IMR-90 (cell line): ENCODE measurements around the gene STAG2.

Experiments used
- CEBPB ChIP-seq: IDR thresholded peaks from 2 replicates; pipeline ENCODE4 v1.6.1; 2012; ENCODE audit warnings: low read depth, low read length, improper control_type of control experiment
- CHD1 ChIP-seq: IDR thresholded peaks from 2 replicates; pipeline ENCODE4 v1.6.1; 2012; ENCODE audit warnings: low read depth, low read length, improper control_type of control experiment
- CTCF ChIP-seq: conservative IDR thresholded peaks from 2 replicates; pipeline ENCODE4 v1.5.1; 2012; ENCODE audit warnings: mild to moderate bottlenecking, low read depth, low read length, improper control_type of control experiment
- MAFK ChIP-seq: IDR thresholded peaks from 2 replicates; pipeline ENCODE4 v1.6.1; 2012; ENCODE audit warnings: low read depth, low read length, improper control_type of control experiment
- MAZ ChIP-seq: IDR thresholded peaks from 2 replicates; pipeline ENCODE4 v1.6.1; 2012; ENCODE audit warnings: low read depth, mild to moderate bottlenecking, low read length, improper control_type of control experiment, moderate library complexity, borderline replicate concordance
- POLR2A ChIP-seq: IDR thresholded peaks from 2 replicates; pipeline ENCODE4 v1.6.1; 2012; ENCODE audit warnings: mild to moderate bottlenecking, low read depth, low read length
- RCOR1 ChIP-seq: IDR thresholded peaks from 2 replicates; pipeline ENCODE4 v1.6.1; 2012; ENCODE audit warnings: mild to moderate bottlenecking, low read length, improper control_type of control experiment; ENCODE audit not compliant: insufficient replicate concordance
- USF2 ChIP-seq: fragments of 150-350 bp; IDR thresholded peaks from 2 replicates; pipeline ENCODE4 v1.6.1; 2017; ENCODE audit warnings: mild to moderate bottlenecking, antibody characterized with exemption, low read length, low read depth

- TF ChIP-seq CHD1 (no peak), CTCF (no peak), RCOR1 (no peak), MAZ (no peak), CEBPB (no peak), POLR2A (no peak), USF2 (no peak), MAFK (no peak)
Measured at GRCh38 chrX:123918106-123918721, 43.3 kb upstream of the STAG2 start.
